ENCODE results near the gene DBN1.

DNA sequence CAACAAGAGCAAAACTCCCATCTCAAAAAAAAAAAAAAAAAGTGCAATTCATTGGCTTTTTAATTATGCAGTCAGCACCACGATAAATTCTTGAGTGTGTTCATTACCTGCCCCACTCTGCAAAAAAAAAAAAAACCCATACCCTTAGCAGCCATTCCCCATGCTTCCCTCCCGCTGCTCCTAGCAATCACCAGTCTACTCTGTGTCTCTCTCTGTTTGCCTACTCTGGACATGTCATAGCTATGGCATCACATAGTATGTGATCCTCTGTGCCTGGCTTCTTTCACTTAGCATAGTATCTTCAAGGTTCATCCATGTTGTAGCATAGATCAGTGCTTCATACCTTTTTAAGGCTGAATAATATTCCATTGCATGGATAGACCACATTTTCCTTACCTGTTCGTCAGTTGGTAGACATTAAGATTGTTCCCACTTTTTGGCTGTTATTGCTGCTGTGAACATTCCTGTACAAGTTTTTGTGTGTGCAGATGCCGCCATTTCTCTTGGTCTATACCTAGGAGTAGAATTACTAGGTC, 33.8 kb downstream of the DBN1 start:
- no peak for TF ChIP-seq POLR2A (IDR thresholded peaks at IDR 0.05)
- TF ChIP-seq, protein P1, sequence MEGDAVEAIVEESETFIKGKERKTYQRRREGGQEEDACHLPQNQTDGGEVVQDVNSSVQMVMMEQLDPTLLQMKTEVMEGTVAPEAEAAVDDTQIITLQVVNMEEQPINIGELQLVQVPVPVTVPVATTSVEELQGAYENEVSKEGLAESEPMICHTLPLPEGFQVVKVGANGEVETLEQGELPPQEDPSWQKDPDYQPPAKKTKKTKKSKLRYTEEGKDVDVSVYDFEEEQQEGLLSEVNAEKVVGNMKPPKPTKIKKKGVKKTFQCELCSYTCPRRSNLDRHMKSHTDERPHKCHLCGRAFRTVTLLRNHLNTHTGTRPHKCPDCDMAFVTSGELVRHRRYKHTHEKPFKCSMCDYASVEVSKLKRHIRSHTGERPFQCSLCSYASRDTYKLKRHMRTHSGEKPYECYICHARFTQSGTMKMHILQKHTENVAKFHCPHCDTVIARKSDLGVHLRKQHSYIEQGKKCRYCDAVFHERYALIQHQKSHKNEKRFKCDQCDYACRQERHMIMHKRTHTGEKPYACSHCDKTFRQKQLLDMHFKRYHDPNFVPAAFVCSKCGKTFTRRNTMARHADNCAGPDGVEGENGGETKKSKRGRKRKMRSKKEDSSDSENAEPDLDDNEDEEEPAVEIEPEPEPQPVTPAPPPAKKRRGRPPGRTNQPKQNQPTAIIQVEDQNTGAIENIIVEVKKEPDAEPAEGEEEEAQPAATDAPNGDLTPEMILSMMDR (IDR thresholded peaks at IDR 0.05) = no peak

Measured in ovary (tissue), 3 donors.